IMR-90 (cell line): ENCODE results near the gene LGALS9. TPM values are rescaled to one million over a fixed set of nuclear protein-coding genes. Genes with fewer than 3 reads are reported as not detected.
"Not testable (repeated sequence)": the region's sequence is repeated elsewhere in the genome, so short reads cannot be mapped to it uniquely, and the experiment has no call there.

Experiments
- ATAC-seq: fragments of 200-7000 bp; cut with Tn5 transposase; 2 replicates; pipeline ENCODE4 v1.9.1; 2020; ENCODE audit warnings: low read depth, mild to moderate bottlenecking, moderate library complexity
- BruUV-seq: library from RNA; stranded (reverse); fragments of 400-500 nt; replicated peaks from 2 replicates; lab custom pipeline; 2021; lab: Mats Ljungman, UMichigan
- CTCF ChIA-PET: fragments of 300-600 bp; formaldehyde crosslinking; extraction: SDS; loops from one replicate; lab custom pipeline; 2021; ENCODE audit warnings: antibody characterized with exemption; lab: Yijun Ruan, JAX
- POLR2A ChIA-PET: fragments of 300-600 bp; sonication (Branson Sonifier 250); formaldehyde crosslinking; loops from one replicate; lab custom pipeline; 2022; ENCODE audit warnings: antibody characterized with exemption; ENCODE audit not compliant: unreplicated experiment; lab: Charles Lee
- DNase-seq: peaks from one replicate; pipeline ENCODE4 v3.0.0; 2013
- H2AFZ ChIP-seq: replicated peaks from 2 replicates; pipeline ENCODE3; 2013; ENCODE audit warnings: low read length, mild to moderate bottlenecking; ENCODE audit not compliant: poor library complexity
- H2AK5ac ChIP-seq: 2 replicates; pipeline ENCODE4 v1.6.1; 2013; ENCODE audit warnings: low read depth, low read length, inconsistent platforms
- H2AK9ac ChIP-seq: replicated peaks from 2 replicates; pipeline ENCODE3; 2013; ENCODE audit warnings: mild to moderate bottlenecking, low read depth, low read length, moderate library complexity; ENCODE audit not compliant: poor library complexity
- H2BK120ac ChIP-seq: 2 replicates; pipeline ENCODE4 v1.6.1; 2013; ENCODE audit warnings: low read depth, low read length, inconsistent platforms
- H2BK15ac ChIP-seq: 3 replicates; pipeline ENCODE4 v1.6.1; 2013; ENCODE audit warnings: low read depth, low read length, inconsistent platforms
- H2BK20ac ChIP-seq: 2 replicates; pipeline ENCODE4 v1.6.1; 2013; ENCODE audit warnings: low read depth, mild to moderate bottlenecking, inconsistent platforms, low read length, moderate library complexity
- H2BK5ac ChIP-seq: 2 replicates; pipeline ENCODE4 v1.6.1; 2013; ENCODE audit warnings: mild to moderate bottlenecking, low read depth, low read length, inconsistent platforms; ENCODE audit not compliant: poor library complexity, severe bottlenecking
- H3K14ac ChIP-seq: replicated peaks from 2 replicates; pipeline ENCODE4 v1.6.1; 2013; ENCODE audit warnings: low read depth, low read length, inconsistent platforms
- H3K18ac ChIP-seq: 2 replicates; pipeline ENCODE4 v1.6.1; 2013; ENCODE audit warnings: low read depth, low read length, control low read depth
- H3K23ac ChIP-seq: 2 replicates; pipeline ENCODE4 v1.6.1; 2013; ENCODE audit warnings: low read depth, low read length, inconsistent platforms
- H3K27ac ChIP-seq: 2 replicates; pipeline ENCODE4 v1.5.1; 2013; ENCODE audit warnings: mild to moderate bottlenecking, control low read depth, low read length; ENCODE audit not compliant: insufficient read depth
- H3K27me3 ChIP-seq: 2 replicates; pipeline ENCODE4 v1.6.1; 2013; ENCODE audit warnings: low read length; ENCODE audit not compliant: control insufficient read depth, insufficient read depth
- H3K36me3 ChIP-seq: 2 replicates; pipeline ENCODE4 v1.6.1; 2013; ENCODE audit warnings: low read length, mixed read lengths; ENCODE audit not compliant: control insufficient read depth, insufficient read depth
- H3K4ac ChIP-seq: 2 replicates; pipeline ENCODE4 v1.6.1; 2013; ENCODE audit warnings: low read depth, low read length, inconsistent platforms
- H3K4me1 ChIP-seq: 2 replicates; pipeline ENCODE4 v1.6.1; 2013; ENCODE audit warnings: low read length, mixed read lengths; ENCODE audit not compliant: control insufficient read depth, insufficient read depth
- H3K4me2 ChIP-seq: 2 replicates; pipeline ENCODE4 v1.6.1; 2013; ENCODE audit warnings: low read depth, mild to moderate bottlenecking, control low read depth, low read length, moderate library complexity
- H3K4me3 ChIP-seq: 2 replicates; pipeline ENCODE4 v1.5.1; 2013; ENCODE audit warnings: low read depth, mild to moderate bottlenecking, control low read depth, low read length, moderate library complexity; ENCODE audit not compliant: insufficient read depth
- H3K56ac ChIP-seq: 2 replicates; pipeline ENCODE4 v1.6.1; 2013; ENCODE audit warnings: low read length, inconsistent platforms; ENCODE audit not compliant: insufficient read depth; ENCODE audit errors: extremely low read depth
- H3K79me1 ChIP-seq, 2 experiments: 2 replicates each; pipeline ENCODE4 v1.6.1; 2013; ENCODE audit warnings: low read length in 2 of 2, inconsistent platforms in 1 of 2, low read depth in 1 of 2
- H3K9ac ChIP-seq: 2 replicates; pipeline ENCODE4 v1.6.1; 2013; ENCODE audit warnings: low read depth, low read length, control low read depth
- H3K9me1 ChIP-seq: 2 replicates; pipeline ENCODE4 v1.6.1; 2013; ENCODE audit warnings: low read length, inconsistent platforms; ENCODE audit not compliant: insufficient read depth
- H3K9me3 ChIP-seq: 2 replicates; pipeline ENCODE4 v1.6.1; 2013; ENCODE audit warnings: low read length; ENCODE audit not compliant: control insufficient read depth, insufficient read depth
- H4K20me1 ChIP-seq: 2 replicates; pipeline ENCODE4 v1.6.1; 2013; ENCODE audit warnings: low read length, inconsistent platforms; ENCODE audit not compliant: insufficient read depth
- H4K5ac ChIP-seq: 2 replicates; pipeline ENCODE4 v1.6.1; 2013; ENCODE audit warnings: mild to moderate bottlenecking, low read depth, low read length, control low read depth
- H4K8ac ChIP-seq, 2 experiments: 2 replicates each; pipeline ENCODE4 v1.6.1; 2013; ENCODE audit warnings: low read depth in 2 of 2, low read length in 2 of 2, control low read depth in 1 of 2, inconsistent platforms in 1 of 2
- H4K91ac ChIP-seq: 2 replicates; pipeline ENCODE4 v1.6.1; 2013; ENCODE audit warnings: low read depth, low read length, inconsistent platforms; ENCODE audit not compliant: insufficient read depth
- WGBS, 2 experiments: methylation state at CpG; one replicate each; pipeline versions ENCODE4 v1.1.5 to v1.1.7; 2013; ENCODE audit warnings: missing lambda C conversion rate in 2 of 2; ENCODE audit not compliant: insufficient read length in 1 of 2; ENCODE audit errors: extremely low coverage in 2 of 2; 5-methylcytosine and 5-hydroxymethylcytosine counted together
- dilution Hi-C: fragments of 300-500 bp; cut with HindIII; formaldehyde crosslinking; loops from one replicate; pipeline ENCODE4 v1.14.3; 2018; ENCODE audit warnings: low sequenced_read_pairs; ENCODE audit not compliant: unreplicated experiment
- in situ Hi-C: fragments of 300-500 bp; cut with MboI; formaldehyde crosslinking; loops from 3 replicates; pipeline ENCODE4 v1.14.3; 2019; ENCODE audit warnings: low sequenced_read_pairs, inconsistent platforms, mixed read lengths
- intact Hi-C: fragments of 100-400 bp; cut with micrococcal nuclease; formaldehyde crosslinking; loops from 2 replicates; pipeline ENCODE4 v1.10.0; 2022
- polyA plus RNA-seq, 3 experiments: library from polyadenylated mRNA; depleted of rRNA; stranded (reverse); fragments of >200 nt; gene quantifications; 2 replicates each; pipeline ENCODE4 v1.2.3, GENCODE V29; 2012; ENCODE audit warnings: low replicate concordance in 1 of 3
- total RNA-seq: library from RNA; depleted of rRNA; stranded (reverse); fragments of >200 nt; gene quantifications from 2 replicates; pipeline ENCODE4 v1.2.3, GENCODE V29; 2012

The LGALS9 gene
- total and polyA plus RNA-seq, 2 of the 4 experiments (the other 2 are of a cell fraction), result 0.54 to 2.5 TPM

DNA sequence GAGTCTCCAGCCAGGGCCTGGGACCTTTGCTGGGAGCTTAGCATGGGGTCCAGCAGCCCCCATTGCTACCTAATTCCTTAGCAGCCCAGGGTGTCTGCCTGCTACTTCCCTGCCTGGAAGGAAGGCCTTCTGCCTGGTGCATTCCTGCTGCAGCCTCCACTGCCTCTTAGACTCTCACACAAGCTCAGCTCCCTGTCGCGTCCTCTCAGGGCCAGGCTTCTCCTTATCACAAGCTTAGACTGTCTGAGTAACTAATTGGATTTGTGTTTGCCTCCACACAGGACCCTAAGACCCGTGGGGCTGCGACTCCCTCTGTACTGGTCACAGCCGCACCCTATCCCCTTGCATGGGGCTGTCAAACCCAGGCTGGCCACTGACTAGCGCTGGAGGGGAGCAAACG lies 6.8 kb downstream of the LGALS9 start:
- H3K9me1 ChIP-seq, H2BK15ac ChIP-seq, CTCF ChIA-PET, H4K20me1 ChIP-seq, H2AK9ac ChIP-seq, H2AK5ac ChIP-seq, intact Hi-C loops, H3K4me1 ChIP-seq, H3K27me3 ChIP-seq, H3K4me3 ChIP-seq, H3K36me3 ChIP-seq, H3K9ac ChIP-seq, H4K91ac ChIP-seq, POLR2A ChIA-PET, H3K4me2 ChIP-seq, H2BK5ac ChIP-seq, BruUV-seq, H2AFZ ChIP-seq, H3K23ac ChIP-seq, H3K56ac ChIP-seq, H2BK120ac ChIP-seq, H3K18ac ChIP-seq, H4K5ac ChIP-seq, H3K4ac ChIP-seq, H3K9me3 ChIP-seq, H2BK20ac ChIP-seq, ATAC-seq, dilution Hi-C loops, H3K27ac ChIP-seq, H3K79me1 ChIP-seq, H4K8ac ChIP-seq, H3K14ac ChIP-seq, DNase-seq: not testable (repeated sequence)
- in situ Hi-C loops, result loop anchor here (10.0 kb wide), 2 partner anchors 63 to 403 kb away; no protein-coding TSS in a partner anchor
- WGBS, 2 experiments, result no CpG with 5 or more reads among the region's 7 CpGs

GRCh38 chr17:27638415-27638914 lies 7.5 kb downstream of the LGALS9 start:
- H2AFZ ChIP-seq, H2BK5ac ChIP-seq, dilution Hi-C loops, H4K20me1 ChIP-seq, H3K4ac ChIP-seq, H2BK120ac ChIP-seq, H3K14ac ChIP-seq, BruUV-seq, H3K27ac ChIP-seq, H2BK20ac ChIP-seq, POLR2A ChIA-PET, H2AK5ac ChIP-seq, H2AK9ac ChIP-seq, H3K9me1 ChIP-seq, H3K9ac ChIP-seq, CTCF ChIA-PET, H3K56ac ChIP-seq, H3K36me3 ChIP-seq, H3K23ac ChIP-seq, H3K4me2 ChIP-seq, H3K4me3 ChIP-seq, H3K18ac ChIP-seq, H2BK15ac ChIP-seq, intact Hi-C loops, H3K79me1 ChIP-seq, H3K27me3 ChIP-seq, H4K91ac ChIP-seq, H3K9me3 ChIP-seq, DNase-seq, H4K5ac ChIP-seq, ATAC-seq, H3K4me1 ChIP-seq, H4K8ac ChIP-seq: not testable (repeated sequence)
- in situ Hi-C loops, result loop anchor here (10.0 kb wide), 2 partner anchors 64 to 404 kb away; no protein-coding TSS in a partner anchor
- WGBS, 2 experiments, result no CpG with 5 or more reads among the region's 5 CpGs
